Measurements from ENCODE around the gene ZSCAN22. TPM values are rescaled to one million over a fixed set of nuclear protein-coding genes. Genes with fewer than 3 reads are reported as not detected.

The ZSCAN22 gene
- total RNA-seq, 1 experiment from 2014 or later = 4.6 TPM

GRCh38 chr19:58278541-58279041 is 48.2 kb upstream of the ZSCAN22 start, which contains the start of gene ZNF8:
Gene ZNF8, plus strand, starts transcription at chr19:58278955. Its CDS starts 127 bp downstream, at chr19:58279082.
- Histone ChIP-seq H3K27ac (ENCODE audit: low read depth, low read length) (peak within 1 kb of the TSS; percentile 74), H3K9ac (ENCODE audit: low read length) (peak within 1 kb of the TSS; percentile 83), H3K4me1 (ENCODE audit: control insufficient read depth in 1 of 2, insufficient read depth in 2 of 2, low read length in 2 of 2) (peaks cover 4 to 23% of the 10 kb centered on the region in 2 experiments; a peak in 3 of 4 replicates), H3K27me3 (ENCODE audit: insufficient read depth, low read length) (no peaks in the 10 kb centered on the region), H3K9me2 (ENCODE audit: insufficient read depth) (no peaks in the 10 kb centered on the region), H3K79me2 (ENCODE audit: insufficient read depth, low read length) (peaks cover 37% of the 10 kb centered on the region), H3K4me3 (replicated peaks in 1 of 2; ENCODE audit: low read depth in 1 of 2, low read length in 2 of 2) (peak within 1 kb of the TSS; percentile 81 to 83), H2AFZ (ENCODE audit: low read depth, low read length, poor library complexity, severe bottlenecking) (no peak within 1 kb of the TSS), H3K4me2 (ENCODE audit: low read length) (peak within 1 kb of the TSS; percentile 87), H3K36me3 (ENCODE audit: control insufficient read depth in 1 of 2, insufficient read depth in 2 of 2, low read length in 2 of 2) (peaks cover 2 to 17% of the 10 kb centered on the region in 2 experiments; a peak in 2 of 4 replicates), H4K20me1 (ENCODE audit: insufficient read depth) (no peaks in the 10 kb centered on the region), H3K9me3 (ENCODE audit: control insufficient read depth in 1 of 2, insufficient read depth in 1 of 2, low read depth in 1 of 2, low read length in 2 of 2) (peaks cover 0 to 16% of the 10 kb centered on the region in 2 experiments; a peak in 2 of 4 replicates)
- intact Hi-C loops (cut with micrococcal nuclease) = no loop called here
- RAD21 ChIA-PET (ENCODE audit: low non-redundant PET in 1 of 2, low total read pairs in 2 of 2, uncharacterized antibody in 2 of 2, unreplicated experiment in 2 of 2) = interaction anchor here (0.6 to 0.8 kb wide), 2 partner anchors 39 to 84 kb away, joined by 3 to 9 read pairs; partner anchors contain the start of gene ZNF497 (in 1 of the 2)
- peak; percentile 95 for ATAC-seq
- POLR2A ChIA-PET = interaction anchor here (1.5 kb wide), 1 partner anchor 95 kb away, joined by 4 read pairs; the partner anchor contains the start of gene ZNF274
- BruUV-seq (replicated peaks) = no TSS peak
- no peak for TF ChIP-seq ZBTB33 (IDR thresholded peaks at IDR 0.05; ENCODE audit: extremely low read depth, insufficient replicate concordance, low read length)
- no peak for TF ChIP-seq JUND (IDR thresholded peaks at IDR 0.05)
- TF ChIP-seq POLR2A (IDR thresholded peaks at IDR 0.05; ENCODE audit: borderline replicate concordance, extremely low read depth, insufficient read depth, insufficient read length) = no peak
- TF ChIP-seq EZH2phosphoT487 (IDR thresholded peaks at IDR 0.05; ENCODE audit: borderline replicate concordance) = no peak
- peak; percentile 85 for TF ChIP-seq EGR1 (IDR thresholded peaks at IDR 0.05; ENCODE audit: low read depth)
- peak; percentile 93 for TF ChIP-seq YY1 (IDR thresholded peaks at IDR 0.05; ENCODE audit: extremely low read depth, insufficient replicate concordance, low read depth, low read length)
- TF ChIP-seq MAX (IDR thresholded peaks at IDR 0.05) = peak; percentile 38
- TF ChIP-seq ZFX (IDR thresholded peaks at IDR 0.05) = peak; percentile 27; the same call in 1 of the 2 replicates
- TF ChIP-seq RAD21 (IDR thresholded peaks at IDR 0.05; ENCODE audit: low read depth) = no peak
- peak; percentile 95 for TF ChIP-seq SP1 (IDR thresholded peaks at IDR 0.05; ENCODE audit: low read depth)
- peak; percentile 70; the same call in 1 of the 2 replicates for TF ChIP-seq POLR2AphosphoS5 (IDR thresholded peaks at IDR 0.05; ENCODE audit: low read depth, low read length)
- no peak for TF ChIP-seq SRF (IDR thresholded peaks at IDR 0.05; ENCODE audit: low read depth)
- CTCF ChIA-PET = interaction anchor here (0.9 kb wide), 1 partner anchor 50 kb away, joined by 3 read pairs; the partner anchor contains the start of gene ZNF544
- DNase-seq (ENCODE audit: low read depth, low spot score) = peak; percentile 95
